ENCODE data around the gene GRM4.

Gene GRM4

GRCh38 chr6:34015586-34015985 is 130.3 kb downstream of the GRM4 start:
- H3K4me3 ChIP-seq (ENCODE audit: low read depth, low read length, poor library complexity, severe bottlenecking): no peak overlapping the region
- no peak overlapping the region for H2AFZ ChIP-seq (ENCODE audit: low read length)
- H3K9me3 ChIP-seq (ENCODE audit: low read length): no peaks in the 10 kb centered on the region
- no peaks in the 10 kb centered on the region for H3F3A ChIP-seq (ENCODE audit: insufficient read depth, low read length)
- no peak overlapping the region for H3K4me2 ChIP-seq (ENCODE audit: low read length)
- no peak overlapping the region for H3K27ac ChIP-seq (ENCODE audit: low read depth, low read length, poor library complexity, severe bottlenecking)
- TF ChIP-seq EZH2 (IDR thresholded peaks at IDR 0.05; ENCODE audit: borderline replicate concordance, low read length): no peak
- no peaks in the 10 kb centered on the region for H3K4me1 ChIP-seq (ENCODE audit: insufficient read depth, low read length, severe bottlenecking)
- H3K27me3 ChIP-seq (ENCODE audit: insufficient read depth, low read length): peaks cover 3% of the 10 kb centered on the region; the same call in 1 of the 2 replicates
- H4K20me1 ChIP-seq (ENCODE audit: insufficient read depth, low read length): no peaks in the 10 kb centered on the region
- H3K36me3 ChIP-seq (ENCODE audit: insufficient read depth, low read length): no peaks in the 10 kb centered on the region
- H3K9ac ChIP-seq (ENCODE audit: low read length): no peak overlapping the region
- H3K9me2 ChIP-seq (ENCODE audit: low read depth, low read length): no peaks in the 10 kb centered on the region
- no peaks in the 10 kb centered on the region for H3K79me2 ChIP-seq (ENCODE audit: insufficient read depth, low read length)

GRCh38 chr6:34011264-34011663 is 134.6 kb downstream of the GRM4 start:
- Histone ChIP-seq H3K9me3 (ENCODE audit: low read length) (no peaks in the 10 kb centered on the region), H3K9ac (ENCODE audit: low read length) (no peak overlapping the region), H3K27ac (ENCODE audit: low read depth, low read length, poor library complexity, severe bottlenecking) (no peak overlapping the region), H3K4me2 (ENCODE audit: low read length) (no peak overlapping the region), H3K27me3 (ENCODE audit: insufficient read depth, low read length) (peaks cover 17% of the 10 kb centered on the region; the same call in 1 of the 2 replicates), H4K20me1 (ENCODE audit: insufficient read depth, low read length) (no peaks in the 10 kb centered on the region), H3K79me2 (ENCODE audit: insufficient read depth, low read length) (no peaks in the 10 kb centered on the region), H3K36me3 (ENCODE audit: insufficient read depth, low read length) (no peaks in the 10 kb centered on the region), H2AFZ (ENCODE audit: low read length) (no peak overlapping the region), H3K4me3 (ENCODE audit: low read depth, low read length, poor library complexity, severe bottlenecking) (no peak overlapping the region), H3F3A (ENCODE audit: insufficient read depth, low read length) (no peaks in the 10 kb centered on the region), H3K9me2 (ENCODE audit: low read depth, low read length) (no peaks in the 10 kb centered on the region), H3K4me1 (ENCODE audit: insufficient read depth, low read length, severe bottlenecking) (no peaks in the 10 kb centered on the region)
- TF ChIP-seq CTCF (IDR thresholded peaks at IDR 0.05; ENCODE audit: low read length) (no peak), EZH2 (IDR thresholded peaks at IDR 0.05; ENCODE audit: borderline replicate concordance, low read length) (no peak)

- Histone ChIP-seq H2AFZ (ENCODE audit: low read length) (no peak overlapping the region), H3K9me2 (ENCODE audit: low read depth, low read length) (no peaks in the 10 kb centered on the region), H3K9me3 (ENCODE audit: low read length) (peaks cover 3% of the 10 kb centered on the region; the same call in 1 of the 2 replicates), H3K27me3 (ENCODE audit: insufficient read depth, low read length) (peaks cover 14% of the 10 kb centered on the region; the same call in 1 of the 2 replicates), H3K4me3 (ENCODE audit: low read depth, low read length, poor library complexity, severe bottlenecking) (no peak overlapping the region), H3K79me2 (ENCODE audit: insufficient read depth, low read length) (no peaks in the 10 kb centered on the region), H3K27ac (ENCODE audit: low read depth, low read length, poor library complexity, severe bottlenecking) (no peak overlapping the region), H3F3A (ENCODE audit: insufficient read depth, low read length) (no peaks in the 10 kb centered on the region), H3K4me1 (ENCODE audit: insufficient read depth, low read length, severe bottlenecking) (no peaks in the 10 kb centered on the region), H3K4me2 (ENCODE audit: low read length) (no peak overlapping the region), H4K20me1 (ENCODE audit: insufficient read depth, low read length) (no peaks in the 10 kb centered on the region), H3K9ac (ENCODE audit: low read length) (no peak overlapping the region), H3K36me3 (ENCODE audit: insufficient read depth, low read length) (no peaks in the 10 kb centered on the region)
- TF ChIP-seq EZH2 (IDR thresholded peaks at IDR 0.05; ENCODE audit: borderline replicate concordance, low read length): no peak
- TF ChIP-seq CTCF (IDR thresholded peaks at IDR 0.05; ENCODE audit: low read length): no peak
Observed at GRCh38 chr6:34005901-34006531, 139.9 kb downstream of the GRM4 start.

- peaks cover 3% of the 10 kb centered on the region; the same call in 1 of the 2 replicates for H3K9me3 ChIP-seq (ENCODE audit: low read length)
- H3K27me3 ChIP-seq (ENCODE audit: insufficient read depth, low read length): peaks cover 14% of the 10 kb centered on the region; the same call in 1 of the 2 replicates
- no peaks in the 10 kb centered on the region for H4K20me1 ChIP-seq (ENCODE audit: insufficient read depth, low read length)
- no peaks in the 10 kb centered on the region for H3F3A ChIP-seq (ENCODE audit: insufficient read depth, low read length)
- H3K79me2 ChIP-seq (ENCODE audit: insufficient read depth, low read length): no peaks in the 10 kb centered on the region
- H3K36me3 ChIP-seq (ENCODE audit: insufficient read depth, low read length): no peaks in the 10 kb centered on the region
- no peak overlapping the region for H2AFZ ChIP-seq (ENCODE audit: low read length)
- H3K4me3 ChIP-seq (ENCODE audit: low read depth, low read length, poor library complexity, severe bottlenecking): no peak overlapping the region
- H3K4me1 ChIP-seq (ENCODE audit: insufficient read depth, low read length, severe bottlenecking): no peaks in the 10 kb centered on the region
- H3K27ac ChIP-seq (ENCODE audit: low read depth, low read length, poor library complexity, severe bottlenecking): no peak overlapping the region
- no peak for TF ChIP-seq EZH2 (IDR thresholded peaks at IDR 0.05; ENCODE audit: borderline replicate concordance, low read length)
- TF ChIP-seq CTCF (IDR thresholded peaks at IDR 0.05; ENCODE audit: low read length): no peak
- H3K4me2 ChIP-seq (ENCODE audit: low read length): no peak overlapping the region
- no peak overlapping the region for H3K9ac ChIP-seq (ENCODE audit: low read length)
- H3K9me2 ChIP-seq (ENCODE audit: low read depth, low read length): no peaks in the 10 kb centered on the region
Observed at GRCh38 chr6:34004706-34005105, 141.2 kb downstream of the GRM4 start.

Measured in OCI-LY1 (cell line).